Tibial nerve (tissue), 4 donors: ENCODE measurements around the gene RSKR.
"Not testable (repeated sequence)": the region's sequence is repeated elsewhere in the genome, so short reads cannot be mapped to it uniquely, and the experiment has no call there.

Source experiments
- CTCF ChIP-seq, 5 experiments: fragments of 200-600 bp in 3 of 5; fragments of 450-650 bp in 2 of 5; sonication (generic) in 3 of 5; IDR thresholded peaks; one replicate each; pipeline ENCODE4 v1.5.1; 2016 to 2019; ENCODE audit warnings: antibody characterized with exemption in 5 of 5, mild to moderate bottlenecking in 3 of 5, moderate library complexity in 2 of 5
- EP300 ChIP-seq, 2 donors: sonication (generic); formaldehyde crosslinking; IDR thresholded peaks; one replicate each; pipeline ENCODE4 v1.6.1; 2017; ENCODE audit warnings: antibody characterized with exemption in 2 of 2, mild to moderate bottlenecking in 1 of 2
- POLR2A ChIP-seq, 2 donors: fragments of 450-650 bp; IDR thresholded peaks; one replicate each; pipeline ENCODE4 v1.6.1; 2017; ENCODE audit warnings: antibody characterized with exemption in 2 of 2, mild to moderate bottlenecking in 2 of 2, moderate library complexity in 2 of 2

GRCh38 chr17:28604031-28604430, 10.0 kb downstream of the RSKR start:
- TF ChIP-seq CTCF, POLR2A, EP300 (IDR thresholded peaks at IDR 0.05): not testable (repeated sequence)
